Lower leg skin (tissue), 4 donors: ENCODE results near the gene SH3RF3. TPM values are rescaled to one million over a fixed set of nuclear protein-coding genes. Genes with fewer than 3 reads are reported as not detected.
A peak's percentile ranks its signal among the peaks of the same experiment; 100 is the strongest.

Experiments used
- DNase-seq, 2 donors: peaks; one replicate each; pipeline ENCODE4 v3.0.0-alpha.2; 2019; ENCODE audit warnings: low spot score in 2 of 2
- H3K4me3 ChIP-seq: fragments of 200-600 bp; sonication (generic); 2 replicates; pipeline ENCODE4 v1.5.1; 2017; ENCODE audit warnings: mild to moderate bottlenecking, low read depth; ENCODE audit not compliant: poor library complexity, severe bottlenecking
- POLR2A ChIP-seq, 2 donors: fragments of 450-650 bp; IDR thresholded peaks; one replicate each; pipeline ENCODE4 v1.6.1; 2016 to 2017; ENCODE audit warnings: antibody characterized with exemption in 2 of 2, mild to moderate bottlenecking in 1 of 2, moderate library complexity in 1 of 2
- WGBS, 2 donors: methylation state at CpG; one replicate each; pipeline ENCODE4 v1.1.5; 2018; 5-methylcytosine and 5-hydroxymethylcytosine counted together
- intact Hi-C: fragments of 100-400 bp; cut with DNase I; formaldehyde crosslinking; loops from one replicate; pipeline ENCODE4 v1.15.0; 2023; ENCODE audit warnings: low total_unique reads
- total RNA-seq, 4 donors: library from RNA; depleted of rRNA; stranded (reverse); fragments of >200 nt; gene quantifications; one replicate each; pipeline ENCODE4 v1.1.0, GENCODE V29; 2016
- TF ChIP-seq, protein P1 (sequence below), 3 donors: fragments of 450-650 bp; IDR thresholded peaks; one replicate each; pipeline ENCODE4 v1.5.1; 2016; ENCODE audit warnings: antibody characterized with exemption in 3 of 3, mild to moderate bottlenecking in 3 of 3, moderate library complexity in 2 of 3

Gene SH3RF3
- total RNA-seq, 4 donors from 2014 or later: 1.9 to 7.4 (median 3.2) TPM

DNA sequence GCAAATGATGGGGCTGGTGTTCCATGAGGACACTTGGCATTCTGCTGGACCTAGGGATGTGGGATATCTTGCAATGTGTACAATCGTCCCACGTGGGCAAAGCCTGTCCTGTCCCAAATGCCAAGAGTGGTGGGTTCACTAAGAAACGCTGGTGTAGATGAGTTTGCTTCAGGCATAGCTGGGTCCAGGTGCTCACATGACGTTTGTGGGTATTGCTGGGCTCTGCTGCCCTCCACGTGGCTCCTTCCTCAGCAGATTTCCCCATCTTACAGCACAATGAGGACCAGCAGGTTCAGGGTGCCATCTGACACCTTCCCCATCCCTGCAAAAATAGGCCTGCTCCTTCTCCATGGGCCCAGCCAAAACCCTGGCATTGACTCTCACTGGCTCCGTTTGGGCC is 378.8 kb downstream of the SH3RF3 start:
- no peak overlapping the region for H3K4me3 ChIP-seq
- DNase-seq: no peak
- TF ChIP-seq, protein P1, sequence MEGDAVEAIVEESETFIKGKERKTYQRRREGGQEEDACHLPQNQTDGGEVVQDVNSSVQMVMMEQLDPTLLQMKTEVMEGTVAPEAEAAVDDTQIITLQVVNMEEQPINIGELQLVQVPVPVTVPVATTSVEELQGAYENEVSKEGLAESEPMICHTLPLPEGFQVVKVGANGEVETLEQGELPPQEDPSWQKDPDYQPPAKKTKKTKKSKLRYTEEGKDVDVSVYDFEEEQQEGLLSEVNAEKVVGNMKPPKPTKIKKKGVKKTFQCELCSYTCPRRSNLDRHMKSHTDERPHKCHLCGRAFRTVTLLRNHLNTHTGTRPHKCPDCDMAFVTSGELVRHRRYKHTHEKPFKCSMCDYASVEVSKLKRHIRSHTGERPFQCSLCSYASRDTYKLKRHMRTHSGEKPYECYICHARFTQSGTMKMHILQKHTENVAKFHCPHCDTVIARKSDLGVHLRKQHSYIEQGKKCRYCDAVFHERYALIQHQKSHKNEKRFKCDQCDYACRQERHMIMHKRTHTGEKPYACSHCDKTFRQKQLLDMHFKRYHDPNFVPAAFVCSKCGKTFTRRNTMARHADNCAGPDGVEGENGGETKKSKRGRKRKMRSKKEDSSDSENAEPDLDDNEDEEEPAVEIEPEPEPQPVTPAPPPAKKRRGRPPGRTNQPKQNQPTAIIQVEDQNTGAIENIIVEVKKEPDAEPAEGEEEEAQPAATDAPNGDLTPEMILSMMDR (IDR thresholded peaks at IDR 0.05): no peak
- TF ChIP-seq POLR2A (IDR thresholded peaks at IDR 0.05): no peak
- intact Hi-C loops: no loop called here
- WGBS, 2 donors: 70 to 75% methylated on average over 6 of the region's 6 CpGs

DNA sequence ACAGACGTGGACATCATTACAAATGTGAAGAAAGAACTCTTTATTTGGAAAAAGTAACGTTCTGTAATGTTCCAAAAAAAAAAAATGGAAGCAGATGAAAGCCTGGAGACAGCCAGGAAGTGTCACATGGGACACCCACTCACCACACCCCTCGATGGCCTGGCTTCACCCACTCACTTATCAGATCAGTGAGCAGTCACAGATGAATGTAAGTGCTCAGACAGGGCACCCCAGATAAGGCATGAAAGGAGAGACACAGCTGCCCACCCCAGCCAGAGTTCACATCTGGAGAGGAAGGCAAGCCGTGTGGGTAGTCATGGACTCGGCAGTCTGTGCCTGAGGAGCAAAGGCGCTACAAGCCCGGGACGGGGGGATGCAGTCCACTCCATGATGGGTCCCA is 379.6 kb downstream of the SH3RF3 start:
- no peak for DNase-seq
- intact Hi-C loops: no loop called here
- no peak for TF ChIP-seq POLR2A (IDR thresholded peaks at IDR 0.05)
- TF ChIP-seq, protein P1 (IDR thresholded peaks at IDR 0.05): no peak
- 64 to 72% methylated on average over 8 of the region's 8 CpGs for WGBS, 2 donors
- no peak overlapping the region for H3K4me3 ChIP-seq

DNA sequence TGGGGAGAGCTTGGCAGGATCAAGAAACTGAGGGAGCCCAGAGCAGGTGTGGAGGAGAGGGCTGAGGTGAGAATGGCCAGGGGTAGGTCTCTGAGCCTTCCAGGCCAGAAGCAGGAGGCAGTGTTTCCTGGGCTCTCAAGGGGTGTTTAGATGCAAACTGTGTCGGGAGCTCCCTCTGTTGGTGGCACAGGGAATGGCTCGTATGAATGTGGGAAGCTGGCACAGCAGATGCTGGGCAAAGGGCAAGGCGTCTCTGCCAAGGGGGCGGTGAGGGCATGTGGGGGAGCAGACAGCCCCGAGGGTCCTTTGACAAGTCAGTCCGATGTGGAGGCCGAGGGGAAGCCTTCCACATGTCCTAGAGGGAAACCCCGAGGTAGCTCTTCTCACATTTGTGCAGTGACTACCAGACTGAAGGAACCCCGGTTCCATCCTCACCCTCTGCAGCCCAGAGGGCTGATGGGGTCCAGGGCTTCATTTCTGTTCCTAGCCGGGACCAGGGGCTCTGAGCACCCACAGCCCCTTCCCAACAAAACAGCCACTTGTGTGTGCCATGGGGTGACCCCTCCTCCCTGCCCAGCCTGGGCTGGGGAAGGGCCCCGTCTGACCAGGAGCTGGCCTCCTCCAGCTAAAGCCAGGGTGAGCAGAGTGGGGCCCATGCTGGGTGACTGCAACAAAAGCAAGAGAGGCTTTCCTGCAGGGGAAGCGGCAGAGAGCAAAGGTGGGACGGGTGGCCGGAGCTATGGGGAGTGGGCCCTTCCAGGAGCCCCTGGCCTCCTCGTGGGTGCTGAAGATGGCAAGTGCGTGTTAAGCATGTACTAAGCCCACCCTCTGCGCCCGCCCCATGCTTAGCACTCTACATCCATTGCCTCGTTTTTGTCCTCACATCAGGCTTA is 381.4 kb downstream of the SH3RF3 start:
- no peak overlapping the region for H3K4me3 ChIP-seq
- intact Hi-C loops: loop anchor here (5.0 kb wide), 2 partner anchors 198 to 383 kb away; partner anchors contain the start of gene SH3RF3
- no peak for TF ChIP-seq POLR2A (IDR thresholded peaks at IDR 0.05)
- TF ChIP-seq, protein P1 (IDR thresholded peaks at IDR 0.05): peak in 1 of 3 donors; percentile 80
- DNase-seq: peak; percentile 77 to 95
- 53 to 59% methylated on average over 18 to 19 of the region's 19 CpGs for WGBS, 2 donors

DNA sequence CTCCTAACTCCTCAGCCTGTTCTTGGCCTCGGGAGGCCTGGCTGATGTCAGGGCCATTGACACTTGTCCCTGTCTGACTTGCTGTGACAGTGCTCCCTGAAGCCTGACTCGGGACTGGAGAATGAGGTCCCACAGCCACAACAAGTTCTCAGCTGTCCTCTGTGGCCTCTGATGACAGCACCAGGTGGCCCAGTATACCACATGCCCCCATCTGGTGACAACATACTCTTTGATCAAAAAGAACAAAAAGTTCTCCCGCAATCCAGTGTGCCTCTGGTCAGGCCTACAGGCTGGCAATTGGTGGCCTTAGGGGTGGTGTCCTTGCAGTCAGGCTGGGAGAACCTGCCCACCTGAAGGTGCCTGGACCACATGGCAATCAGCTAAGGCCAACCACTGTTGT is 382.2 kb downstream of the SH3RF3 start:
- no peak overlapping the region for H3K4me3 ChIP-seq
- intact Hi-C loops: loop anchor here (5.0 kb wide), 2 partner anchors 199 to 384 kb away; partner anchors contain the start of gene SH3RF3
- 70 to 72% methylated on average over 2 to 3 of the region's 3 CpGs for WGBS, 2 donors
- DNase-seq: no peak
- TF ChIP-seq, protein P1 (IDR thresholded peaks at IDR 0.05): no peak
- TF ChIP-seq POLR2A (IDR thresholded peaks at IDR 0.05): no peak

DNA sequence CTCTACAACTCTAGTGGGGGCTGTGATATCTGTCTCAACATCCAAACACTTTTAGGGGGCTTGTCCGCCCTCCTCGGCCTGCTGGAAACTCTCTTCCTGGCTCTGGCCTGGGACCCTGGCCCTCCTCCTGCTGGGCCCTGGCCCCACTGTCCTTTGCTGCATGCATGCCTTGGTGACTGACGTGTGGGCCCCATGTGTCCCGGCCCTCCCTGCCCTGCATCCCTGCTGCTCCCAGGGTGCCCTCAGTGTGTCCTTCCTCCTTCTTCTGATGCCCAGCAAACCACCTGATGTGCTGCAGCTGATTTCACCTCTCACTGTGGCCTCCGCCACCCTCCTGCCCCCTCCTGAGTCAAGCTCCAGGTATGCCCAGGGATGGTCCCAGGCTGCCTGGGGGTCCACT is 383.1 kb downstream of the SH3RF3 start:
- no peak overlapping the region for H3K4me3 ChIP-seq
- no peak for TF ChIP-seq POLR2A (IDR thresholded peaks at IDR 0.05)
- TF ChIP-seq, protein P1 (IDR thresholded peaks at IDR 0.05): no peak
- intact Hi-C loops: loop anchor here (5.0 kb wide), 2 partner anchors 200 to 385 kb away; partner anchors contain the start of gene SH3RF3
- no peak for DNase-seq
- WGBS, 2 donors: 82 to 95% methylated on average over 5 of the region's 5 CpGs
